Putamen (tissue), 1 donor: Measurements from ENCODE around the gene FBLN5.

Experiments used
- DNase-seq: peaks from one replicate; pipeline ENCODE4 v3.0.0-alpha.2; 2016; ENCODE audit warnings: low spot score

Gene FBLN5

GRCh38 chr14:91947475-91948184 lies at the start of gene FBLN5:
Gene FBLN5 (minus strand): TSS chr14:91947694. CDS start chr14:91947229, 465 bp downstream.
- DNase-seq = no peak

- peak; percentile 22 for DNase-seq
Observed at GRCh38 chr14:91996948-91997371, 49.5 kb upstream of the FBLN5 start.

- no peak for DNase-seq
Observed at GRCh38 chr14:91987192-91987591, 39.7 kb upstream of the FBLN5 start.

GRCh38 chr14:91985521-91986255 lies 38.2 kb upstream of the FBLN5 start:
- DNase-seq = no peak

- DNase-seq = no peak
Observed at GRCh38 chr14:91985008-91985407, 37.5 kb upstream of the FBLN5 start.

- DNase-seq = no peak
Observed at GRCh38 chr14:91983588-91983987, 36.1 kb upstream of the FBLN5 start.

- DNase-seq = peak; percentile 13
Observed at GRCh38 chr14:91980157-91980556, 32.7 kb upstream of the FBLN5 start.

GRCh38 chr14:91977884-91978283 lies 30.4 kb upstream of the FBLN5 start:
- no peak for DNase-seq

GRCh38 chr14:91975763-91976162 lies 28.3 kb upstream of the FBLN5 start:
- DNase-seq = no peak

- DNase-seq = no peak
Observed at GRCh38 chr14:91971188-91971778, 23.8 kb upstream of the FBLN5 start.

- DNase-seq = no peak
Observed at GRCh38 chr14:91968280-91968679, 20.8 kb upstream of the FBLN5 start.

GRCh38 chr14:91964724-91965123 lies 17.2 kb upstream of the FBLN5 start:
- no peak for DNase-seq

- no peak for DNase-seq
Observed at GRCh38 chr14:91964011-91964410, 16.5 kb upstream of the FBLN5 start.

- no peak for DNase-seq
Observed at GRCh38 chr14:91963465-91963864, 16.0 kb upstream of the FBLN5 start.

- DNase-seq = no peak
Observed at GRCh38 chr14:91961297-91962220, 14.1 kb upstream of the FBLN5 start.

GRCh38 chr14:91957876-91958313 lies 10.4 kb upstream of the FBLN5 start:
- no peak for DNase-seq

GRCh38 chr14:91956616-91957015 lies 9.1 kb upstream of the FBLN5 start:
- no peak for DNase-seq

GRCh38 chr14:91955168-91955567 lies 7.7 kb upstream of the FBLN5 start:
- no peak for DNase-seq

- DNase-seq = no peak
Observed at GRCh38 chr14:91953170-91953985, 5.9 kb upstream of the FBLN5 start.

- DNase-seq = no peak
Observed at GRCh38 chr14:91946622-91947474, 646 bp downstream of the FBLN5 start.
